Mononuclear cell (primary cell): Measurements from ENCODE around the gene CDH4. TPM values are rescaled to one million over a fixed set of nuclear protein-coding genes. Genes with fewer than 3 reads are reported as not detected.

Source experiments
- H3K27me3 ChIP-seq: 2 replicates; pipeline ENCODE4 v1.6.0; 2011; ENCODE audit warnings: low read length, control low read depth; ENCODE audit not compliant: insufficient read depth
- H3K4me1 ChIP-seq: 2 replicates; pipeline ENCODE4 v1.5.1; 2011; ENCODE audit warnings: mild to moderate bottlenecking, low read length, control low read depth; ENCODE audit not compliant: insufficient read depth
- H3K4me3 ChIP-seq: 2 replicates; pipeline ENCODE4 v1.5.1; 2011; ENCODE audit warnings: mild to moderate bottlenecking, low read length, moderate library complexity
- H3K9me3 ChIP-seq: 2 replicates; pipeline ENCODE4 v1.5.1; 2011; ENCODE audit warnings: low read depth, mild to moderate bottlenecking, control low read depth, low read length
- total RNA-seq: library from RNA; depleted of rRNA; stranded (reverse); fragments of >200 nt; gene quantifications from one replicate; pipeline ENCODE4 v1.2.3, GENCODE V29; 2012

Gene CDH4
- total RNA-seq, 1 donor, result under 0.01 TPM

- no peaks in the 10 kb centered on the region for H3K9me3 ChIP-seq
- no peaks in the 10 kb centered on the region for H3K27me3 ChIP-seq
- H3K4me3 ChIP-seq, result no peak overlapping the region
Measured at GRCh38 chr20:61678437-61678836, 426.4 kb downstream of the CDH4 start.

GRCh38 chr20:61679473-61679872, 427.4 kb downstream of the CDH4 start:
- no peak overlapping the region for H3K4me3 ChIP-seq
- no peaks in the 10 kb centered on the region for H3K4me1 ChIP-seq
- H3K27me3 ChIP-seq, result no peaks in the 10 kb centered on the region
- H3K9me3 ChIP-seq, result no peaks in the 10 kb centered on the region

More at GRCh38 chr20:61678437-61678836, 426.4 kb downstream of the CDH4 start:
- H3K4me1 ChIP-seq, result no peaks in the 10 kb centered on the region

- H3K4me3 ChIP-seq, result no peak overlapping the region
- H3K27me3 ChIP-seq, result no peaks in the 10 kb centered on the region
- H3K9me3 ChIP-seq, result no peaks in the 10 kb centered on the region
- no peaks in the 10 kb centered on the region for H3K4me1 ChIP-seq
Measured at GRCh38 chr20:61680096-61680495, 428.0 kb downstream of the CDH4 start.

GRCh38 chr20:61682114-61682995, 430.3 kb downstream of the CDH4 start:
- H3K4me1 ChIP-seq, result no peaks in the 10 kb centered on the region
- no peaks in the 10 kb centered on the region for H3K27me3 ChIP-seq
- no peak overlapping the region for H3K4me3 ChIP-seq
- no peaks in the 10 kb centered on the region for H3K9me3 ChIP-seq

DNA sequence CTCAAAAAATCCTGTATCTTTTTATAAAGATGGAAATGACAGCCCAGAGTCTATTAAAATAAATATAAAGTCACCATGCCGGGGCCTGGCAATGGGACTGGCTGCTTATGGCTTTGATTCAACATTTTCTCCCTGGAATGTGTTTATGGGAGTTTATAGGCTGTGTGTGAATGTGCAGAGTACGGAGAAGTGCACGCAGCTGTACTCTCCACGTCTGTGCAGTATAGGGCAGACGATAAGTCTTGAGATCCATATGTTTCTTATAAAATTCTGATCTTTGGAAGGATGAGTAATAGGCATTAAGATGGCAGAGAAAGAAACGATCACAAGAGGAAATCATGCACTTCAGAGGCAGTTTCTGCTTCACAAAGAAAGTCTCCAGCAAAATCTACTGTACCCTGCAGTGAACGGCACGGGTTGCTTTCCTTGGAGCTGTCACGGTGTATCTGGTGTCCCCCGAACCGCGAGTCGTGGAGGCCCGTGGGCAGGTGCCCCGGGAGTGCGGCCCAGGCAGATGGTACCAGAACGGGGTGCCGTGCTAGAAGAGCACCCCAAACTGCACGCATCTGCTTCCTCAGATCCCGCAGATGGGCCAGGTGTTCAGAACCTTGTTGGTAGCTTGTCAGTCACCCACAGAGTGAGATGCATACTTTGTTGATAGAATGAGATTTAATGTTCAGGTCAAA, 431.1 kb downstream of the CDH4 start:
- H3K4me3 ChIP-seq, result no peak overlapping the region
- no peaks in the 10 kb centered on the region for H3K4me1 ChIP-seq
- H3K9me3 ChIP-seq, result no peaks in the 10 kb centered on the region
- H3K27me3 ChIP-seq, result no peaks in the 10 kb centered on the region

DNA sequence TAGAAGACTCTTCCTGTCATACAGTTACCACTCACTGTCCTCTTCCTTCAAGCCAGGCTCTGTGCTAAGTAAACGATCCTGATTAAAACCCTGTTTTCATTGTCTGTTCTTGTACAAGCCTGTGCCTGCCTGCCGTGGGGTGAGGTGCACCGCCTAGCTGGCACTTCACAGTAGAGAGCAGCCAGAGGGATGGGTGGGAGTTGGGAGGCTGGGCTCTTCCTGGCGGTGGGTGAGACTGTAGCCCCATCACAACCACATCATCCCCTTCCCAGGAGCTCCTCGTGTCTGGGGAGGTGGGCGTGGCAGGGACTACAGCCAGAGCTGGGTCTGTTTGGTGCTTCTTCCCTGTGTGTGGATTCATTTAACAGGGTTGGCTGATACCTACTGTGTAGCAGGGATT, 431.7 kb downstream of the CDH4 start:
- H3K4me1 ChIP-seq, result no peaks in the 10 kb centered on the region
- H3K9me3 ChIP-seq, result no peaks in the 10 kb centered on the region
- H3K4me3 ChIP-seq, result no peak overlapping the region
- H3K27me3 ChIP-seq, result no peaks in the 10 kb centered on the region

DNA sequence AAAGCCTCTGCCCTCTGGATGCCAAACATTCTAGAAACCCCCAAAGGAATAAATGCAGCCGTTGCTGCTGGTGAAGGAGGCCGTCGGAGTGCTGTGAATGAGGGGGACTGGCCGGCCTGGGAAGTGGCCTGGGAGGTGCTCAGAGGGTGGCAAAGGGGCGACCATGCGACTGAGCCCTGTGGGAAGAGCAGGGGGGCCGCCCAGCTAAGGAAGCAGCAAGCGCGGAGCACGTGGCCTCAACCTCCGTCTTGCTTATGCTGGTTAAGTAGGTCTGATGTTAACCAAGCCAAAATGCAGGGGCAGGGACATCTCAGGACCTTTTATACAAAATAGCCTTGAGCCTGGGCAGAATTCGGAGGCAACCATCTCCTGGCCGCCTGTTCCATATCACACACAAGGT, 432.1 kb downstream of the CDH4 start:
- no peaks in the 10 kb centered on the region for H3K4me1 ChIP-seq
- no peaks in the 10 kb centered on the region for H3K27me3 ChIP-seq
- no peaks in the 10 kb centered on the region for H3K9me3 ChIP-seq
- no peak overlapping the region for H3K4me3 ChIP-seq

GRCh38 chr20:61684583-61685235, 432.6 kb downstream of the CDH4 start:
- H3K4me1 ChIP-seq, result no peaks in the 10 kb centered on the region
- no peak overlapping the region for H3K4me3 ChIP-seq
- no peaks in the 10 kb centered on the region for H3K27me3 ChIP-seq
- no peaks in the 10 kb centered on the region for H3K9me3 ChIP-seq

DNA sequence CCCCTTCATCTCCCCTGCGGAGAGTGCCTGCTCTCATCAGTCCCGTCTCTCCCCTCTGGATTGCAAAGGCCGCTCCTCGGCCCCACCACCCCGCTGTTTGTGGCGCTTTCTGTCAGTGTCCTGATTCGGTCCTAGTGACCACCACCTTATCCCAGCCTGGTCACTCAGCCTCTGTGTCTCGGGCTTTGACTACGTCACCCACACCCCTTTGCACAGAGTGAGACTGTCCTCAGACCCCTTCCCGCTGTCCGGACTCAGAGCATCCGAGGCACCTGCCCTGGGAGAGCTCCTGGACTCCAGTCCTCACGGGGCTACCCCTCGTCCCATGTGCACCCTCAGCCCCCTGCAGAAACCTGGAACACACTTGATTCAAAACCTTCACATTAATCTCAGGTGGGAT, 433.4 kb downstream of the CDH4 start:
- no peak overlapping the region for H3K4me3 ChIP-seq
- H3K27me3 ChIP-seq, result no peaks in the 10 kb centered on the region
- no peaks in the 10 kb centered on the region for H3K4me1 ChIP-seq
- no peaks in the 10 kb centered on the region for H3K9me3 ChIP-seq

- Histone ChIP-seq H3K9me3 (no peaks in the 10 kb centered on the region), H3K4me1 (no peaks in the 10 kb centered on the region), H3K27me3 (no peaks in the 10 kb centered on the region), H3K4me3 (no peak overlapping the region)
Measured at GRCh38 chr20:61686051-61686936, 434.2 kb downstream of the CDH4 start.

- H3K9me3 ChIP-seq, result no peaks in the 10 kb centered on the region
- no peaks in the 10 kb centered on the region for H3K4me1 ChIP-seq
- no peak overlapping the region for H3K4me3 ChIP-seq
- no peaks in the 10 kb centered on the region for H3K27me3 ChIP-seq
Measured at GRCh38 chr20:61688411-61688810, 436.4 kb downstream of the CDH4 start.

DNA sequence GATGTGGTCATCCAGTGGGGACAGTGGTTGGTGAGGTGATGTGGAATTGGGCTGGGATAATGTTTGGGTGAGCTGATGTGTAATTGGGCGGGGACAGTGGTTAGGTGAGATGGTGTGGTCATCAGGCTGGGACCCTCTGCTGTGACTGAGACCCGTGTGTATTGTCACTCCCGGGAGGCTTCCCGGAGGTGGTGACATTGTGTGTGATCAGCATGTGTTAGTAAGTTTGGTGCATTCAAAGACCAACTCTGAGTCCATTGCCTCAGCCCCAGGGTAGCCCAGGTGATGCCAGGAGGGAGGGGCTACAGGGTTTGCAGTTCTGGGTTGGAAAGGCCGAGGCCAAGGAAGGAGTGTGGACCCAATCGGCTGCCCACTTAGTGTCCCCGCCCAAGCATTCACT, 438.1 kb downstream of the CDH4 start:
- Histone ChIP-seq H3K4me3 (no peak overlapping the region), H3K27me3 (no peaks in the 10 kb centered on the region), H3K4me1 (no peaks in the 10 kb centered on the region), H3K9me3 (no peaks in the 10 kb centered on the region)

- H3K4me1 ChIP-seq, result no peaks in the 10 kb centered on the region
- H3K9me3 ChIP-seq, result no peaks in the 10 kb centered on the region
- H3K4me3 ChIP-seq, result no peak overlapping the region
- H3K27me3 ChIP-seq, result no peaks in the 10 kb centered on the region
Measured at GRCh38 chr20:61690993-61691838, 439.2 kb downstream of the CDH4 start.

GRCh38 chr20:61691978-61692377, 439.9 kb downstream of the CDH4 start:
- Histone ChIP-seq H3K4me1 (no peaks in the 10 kb centered on the region), H3K27me3 (no peaks in the 10 kb centered on the region), H3K9me3 (no peaks in the 10 kb centered on the region)

More at GRCh38 chr20:61691978-61692377, 439.9 kb downstream of the CDH4 start:
- no peak overlapping the region for H3K4me3 ChIP-seq
